C4-2B (cell line): Measurements from ENCODE around the gene CSTPP1.
A peak's percentile ranks its signal among the peaks of the same experiment; 100 is the strongest.
"Not testable (repeated sequence)": the region's sequence is repeated elsewhere in the genome, so short reads cannot be mapped to it uniquely, and the experiment has no call there.

Experiments
- H3K27ac ChIP-seq: fragments of 450-650 bp; 2 replicates; pipeline ENCODE4 v1.5.1; 2017
- CTCF ChIP-seq: fragments of 450-650 bp; conservative IDR thresholded peaks from 2 replicates; pipeline ENCODE4 v1.5.1; 2017; ENCODE audit warnings: mild to moderate bottlenecking
- ZFX ChIP-seq: fragments of 450-650 bp; IDR thresholded peaks from 2 replicates; pipeline ENCODE4 v1.6.1; 2017

CSTPP1 gene

GRCh38 chr11:47185305-47186075 lies 248.9 kb downstream of the CSTPP1 start:
- TF ChIP-seq CTCF (no peak), ZFX (peak; percentile 83; the same call in 1 of the 2 replicates)
- H3K27ac ChIP-seq = peak overlapping the region; percentile 93

GRCh38 chr11:47186076-47186699 lies 249.6 kb downstream of the CSTPP1 start, which contains the start of gene PACSIN3:
PACSIN3 (minus strand) TSS chr11:47186434; CDS start chr11:47182727, 3,707 bp downstream.
- peak within 1 kb of the TSS; percentile 93 for H3K27ac ChIP-seq
- TF ChIP-seq CTCF (no peak; the same call in 1 of the 2 replicates), ZFX (peak; percentile 77)

- H3K27ac ChIP-seq = peak overlapping the region; percentile 93
- TF ChIP-seq ZFX (no peak), CTCF (no peak)
These were observed 250.4 kb downstream of the CSTPP1 start for GRCh38 chr11:47186700-47187695.

- no peak overlapping the region; the same call in 1 of the 2 replicates for H3K27ac ChIP-seq
- TF ChIP-seq ZFX (no peak), CTCF (no peak)
These were observed 251.2 kb downstream of the CSTPP1 start for GRCh38 chr11:47187723-47188122.

- TF ChIP-seq CTCF = no peak
- no peak for TF ChIP-seq ZFX
- H3K27ac ChIP-seq = no peak overlapping the region; the same call in 1 of the 2 replicates
These were observed 251.7 kb downstream of the CSTPP1 start for GRCh38 chr11:47188259-47188658.

GRCh38 chr11:47189100-47189834 lies 252.7 kb downstream of the CSTPP1 start:
- H3K27ac ChIP-seq = peak overlapping the region; percentile 20
- TF ChIP-seq ZFX (no peak), CTCF (no peak)

GRCh38 chr11:47191137-47191536 lies 254.6 kb downstream of the CSTPP1 start:
- not testable (repeated sequence) for H3K27ac ChIP-seq
